Fibroblast of lung (primary cell): ENCODE measurements around the gene TOP3A. TPM values are rescaled to one million over a fixed set of nuclear protein-coding genes. Genes with fewer than 3 reads are reported as not detected.

ENCODE experiments used
- DNase-seq, 2 donors: peaks; one replicate each; pipeline versions ENCODE4 v3.0.0 to v3.0.0-alpha.2; 2010; ENCODE audit warnings: low read depth in 2 of 2
- H2AFZ ChIP-seq: 2 replicates; pipeline ENCODE4 v1.5.1; 2012; ENCODE audit warnings: low read length, control low read depth, inconsistent platforms
- H3K27ac ChIP-seq: 2 replicates; pipeline ENCODE4 v1.5.1; 2011; ENCODE audit warnings: low read length, control low read depth; ENCODE audit not compliant: insufficient read depth
- H3K27me3 ChIP-seq: 2 replicates; pipeline ENCODE4 v1.5.1; 2011; ENCODE audit warnings: mild to moderate bottlenecking, low read length; ENCODE audit not compliant: control insufficient read depth, insufficient read depth
- H3K36me3 ChIP-seq: 2 replicates; pipeline ENCODE4 v1.5.1; 2011; ENCODE audit warnings: low read length; ENCODE audit not compliant: control insufficient read depth, insufficient read depth
- H3K4me1 ChIP-seq: 2 replicates; pipeline ENCODE4 v1.5.1; 2011; ENCODE audit warnings: low read length; ENCODE audit not compliant: control insufficient read depth, insufficient read depth; ENCODE audit errors: extremely low read depth
- H3K4me2 ChIP-seq: 2 replicates; pipeline ENCODE4 v1.5.1; 2011; ENCODE audit warnings: low read length, control low read depth; ENCODE audit not compliant: insufficient read depth; ENCODE audit errors: extremely low read depth
- H3K4me3 ChIP-seq, 4 experiments: fragments of 200-600 bp in 1 of 4; sonication (generic) in 1 of 4; replicated peaks in 1 of 4; 2 replicates each; pipeline ENCODE4 v1.5.1; 2011 to 2016; ENCODE audit warnings: low read length in 4 of 4, low read depth in 3 of 4, mild to moderate bottlenecking in 3 of 4, control low read depth in 2 of 4, inconsistent platforms in 1 of 4, mixed read lengths in 1 of 4; ENCODE audit not compliant: insufficient read depth in 1 of 4; ENCODE audit errors: control extremely low read depth in 1 of 4
- H3K79me2 ChIP-seq: 2 replicates; pipeline ENCODE4 v1.5.1; 2012; ENCODE audit warnings: mild to moderate bottlenecking, low read length, inconsistent platforms; ENCODE audit not compliant: control insufficient read depth, insufficient read depth
- H3K9ac ChIP-seq: 2 replicates; pipeline ENCODE4 v1.5.1; 2011; ENCODE audit warnings: mild to moderate bottlenecking, low read length, control low read depth; ENCODE audit not compliant: insufficient read depth
- H3K9me3 ChIP-seq: 2 replicates; pipeline ENCODE4 v1.5.1; 2012; ENCODE audit warnings: low read depth, low read length; ENCODE audit not compliant: control insufficient read depth, insufficient read depth
- H4K20me1 ChIP-seq: 2 replicates; pipeline ENCODE4 v1.5.1; 2011; ENCODE audit warnings: low read length; ENCODE audit not compliant: control insufficient read depth, insufficient read depth; ENCODE audit errors: extremely low read depth
- CTCF ChIP-seq, 2 donors: IDR thresholded peaks in 1 of 2; conservative IDR thresholded peaks in 1 of 2; 1 replicate in 1 of 2; 2 replicates in 1 of 2; pipeline ENCODE4 v1.5.1; 2011 to 2012; ENCODE audit warnings: low read length in 2 of 2, control low read depth in 1 of 2, inconsistent platforms in 1 of 2, low read depth in 1 of 2, mild to moderate bottlenecking in 1 of 2
- EZH2 ChIP-seq: IDR thresholded peaks from 2 replicates; pipeline ENCODE4 v1.5.1; 2012; ENCODE audit warnings: low read length, control low read depth, mild to moderate bottlenecking; ENCODE audit errors: missing control alignments
- polyA plus RNA-seq, 2 donors: library from polyadenylated mRNA; depleted of rRNA in 1 of 2; stranded (reverse) in 1 of 2; unstranded in 1 of 2; fragments of >200 nt; gene quantifications; 2 replicates each; pipeline ENCODE4 v1.2.1, GENCODE V29; 2011 to 2012; ENCODE audit warnings: missing spikeins in 1 of 2
- total RNA-seq: library from RNA; depleted of rRNA; stranded (reverse); fragments of >200 nt; gene quantifications from 2 replicates; pipeline ENCODE4 v1.2.1, GENCODE V29; 2014

Gene TOP3A
- total and polyA plus RNA-seq, 2 donors (not counting 1 experiment from before 2014, with no cell fraction given), result 12.7 to 16.5 TPM

GRCh38 chr17:18225642-18226283 lies 89.0 kb downstream of the TOP3A start:
- peaks cover 11% of the 10 kb centered on the region for H3K79me2 ChIP-seq
- peak in 1 of 2 donors; percentile 10 for DNase-seq
- H3K36me3 ChIP-seq, result peaks cover 2% of the 10 kb centered on the region
- H3K27ac ChIP-seq, result peak overlapping the region; percentile 66
- H3K9ac ChIP-seq, result peak overlapping the region; percentile 51
- no peaks in the 10 kb centered on the region for H3K9me3 ChIP-seq
- no peaks in the 10 kb centered on the region for H4K20me1 ChIP-seq
- no peak for TF ChIP-seq EZH2
- no peak for TF ChIP-seq CTCF (conservative IDR thresholded peaks at IDR 0.05 in 1 of 2, IDR thresholded peaks at IDR 0.05 in 1 of 2; ENCODE audit: low read depth in 1 of 2, low read length in 2 of 2)
- peak overlapping the region; percentile 52 for H2AFZ ChIP-seq
- no peaks in the 10 kb centered on the region for H3K27me3 ChIP-seq
- H3K4me3 ChIP-seq, result peak overlapping the region; percentile 65 to 83 (median 74)
- H3K4me1 ChIP-seq, result peaks cover 19% of the 10 kb centered on the region
- H3K4me2 ChIP-seq, result peak overlapping the region; percentile 77

- H3K27ac ChIP-seq, result peak within 1 kb of the TSS; percentile 66
- H4K20me1 ChIP-seq, result no peaks in the 10 kb centered on the region
- H3K9ac ChIP-seq, result peak within 1 kb of the TSS; percentile 51
- no peaks in the 10 kb centered on the region for H3K27me3 ChIP-seq
- peak within 1 kb of the TSS; percentile 97 for H2AFZ ChIP-seq
- no peak for TF ChIP-seq EZH2
- no peak for TF ChIP-seq CTCF (conservative IDR thresholded peaks at IDR 0.05 in 1 of 2, IDR thresholded peaks at IDR 0.05 in 1 of 2; ENCODE audit: low read depth in 1 of 2, low read length in 2 of 2)
- peak; percentile 91 to 93 for DNase-seq
- peak within 1 kb of the TSS; percentile 65 to 83 (median 74) for H3K4me3 ChIP-seq
- no peaks in the 10 kb centered on the region for H3K9me3 ChIP-seq
- peak within 1 kb of the TSS; percentile 77 for H3K4me2 ChIP-seq
- H3K4me1 ChIP-seq, result peaks cover 19% of the 10 kb centered on the region
- peaks cover 11% of the 10 kb centered on the region for H3K79me2 ChIP-seq
- H3K36me3 ChIP-seq, result peaks cover 2% of the 10 kb centered on the region
These were observed 89.6 kb downstream of the TOP3A start, which contains the start of gene LLGL1 for GRCh38 chr17:18225121-18225641. LLGL1 (plus strand) TSS chr17:18225635; CDS start chr17:18225683, 48 bp downstream.

GRCh38 chr17:18224387-18225120 lies 90.2 kb downstream of the TOP3A start:
- H3K36me3 ChIP-seq, result peaks cover 2% of the 10 kb centered on the region
- no peaks in the 10 kb centered on the region for H4K20me1 ChIP-seq
- TF ChIP-seq CTCF (conservative IDR thresholded peaks at IDR 0.05 in 1 of 2, IDR thresholded peaks at IDR 0.05 in 1 of 2; ENCODE audit: low read depth in 1 of 2, low read length in 2 of 2), result no peak
- TF ChIP-seq EZH2, result no peak
- no peaks in the 10 kb centered on the region for H3K27me3 ChIP-seq
- H3K4me3 ChIP-seq, result peak overlapping the region in 3 of 4 experiments; percentile 17 to 53 (median 49)
- peak; percentile 14 to 32 for DNase-seq
- peak overlapping the region; percentile 97 for H2AFZ ChIP-seq
- H3K9me3 ChIP-seq, result no peaks in the 10 kb centered on the region
- H3K4me2 ChIP-seq, result peak overlapping the region; percentile 77
- peak overlapping the region; percentile 1 for H3K9ac ChIP-seq
- H3K4me1 ChIP-seq, result peaks cover 19% of the 10 kb centered on the region
- peaks cover 11% of the 10 kb centered on the region for H3K79me2 ChIP-seq
- H3K27ac ChIP-seq, result peak overlapping the region; percentile 58
